Small intestine (tissue), 7 donors: ENCODE measurements around the gene PRKAA1. TPM values are rescaled to one million over a fixed set of nuclear protein-coding genes. Genes with fewer than 3 reads are reported as not detected.
"Not testable (repeated sequence)": the region's sequence is repeated elsewhere in the genome, so short reads cannot be mapped to it uniquely, and the experiment has no call there.

Source experiments
- DNase-seq, 2 donors: peaks; one replicate each; pipeline versions ENCODE4 v3.0.0 to v3.0.0-alpha.2; 2013
- FAIRE-seq: peaks from 2 replicates; lab custom pipeline; 2012; peaks lifted over from hg19 to GRCh38; lab: Jason Lieb, UNC
- H3K27ac ChIP-seq, 3 donors: one replicate each; pipeline ENCODE4 v1.5.1; 2013; ENCODE audit warnings: low read length in 2 of 3, mild to moderate bottlenecking in 2 of 3, control low read depth in 1 of 3, inconsistent platforms in 1 of 3, low read depth in 1 of 3, moderate library complexity in 1 of 3
- H3K27me3 ChIP-seq, 3 donors: one replicate each; pipeline ENCODE4 v1.6.1; 2013; ENCODE audit warnings: low read length in 3 of 3, inconsistent platforms in 1 of 3; ENCODE audit not compliant: control insufficient read depth in 3 of 3, insufficient read depth in 3 of 3
- H3K36me3 ChIP-seq, 3 donors: one replicate each; pipeline ENCODE4 v1.6.1; 2013; ENCODE audit warnings: low read length in 3 of 3, inconsistent platforms in 1 of 3, low read depth in 1 of 3, mild to moderate bottlenecking in 1 of 3, moderate library complexity in 1 of 3; ENCODE audit not compliant: control insufficient read depth in 3 of 3, insufficient read depth in 2 of 3
- H3K4me1 ChIP-seq, 3 donors: one replicate each; pipeline ENCODE4 v1.6.1; 2013; ENCODE audit warnings: low read length in 2 of 3, inconsistent platforms in 1 of 3, low read depth in 1 of 3, mild to moderate bottlenecking in 1 of 3, moderate library complexity in 1 of 3; ENCODE audit not compliant: control insufficient read depth in 3 of 3, insufficient read depth in 2 of 3
- H3K4me3 ChIP-seq, 3 donors: one replicate each; pipeline ENCODE4 v1.5.1; 2013; ENCODE audit warnings: low read length in 3 of 3, control low read depth in 1 of 3, inconsistent platforms in 1 of 3, low read depth in 1 of 3, mild to moderate bottlenecking in 1 of 3, moderate library complexity in 1 of 3
- H3K9me3 ChIP-seq, 2 donors: one replicate each; pipeline ENCODE4 v1.6.1; 2013; ENCODE audit warnings: low read depth in 1 of 2, low read length in 1 of 2; ENCODE audit not compliant: control insufficient read depth in 2 of 2, insufficient read depth in 1 of 2
- WGBS, 3 donors: extraction: QIAGEN DNeasy Blood & Tissue Kit; methylation state at CpG; one replicate each; pipeline ENCODE4 v1.1.7; 2013; 5-methylcytosine and 5-hydroxymethylcytosine counted together
- polyA plus RNA-seq, 4 donors: library from polyadenylated mRNA; stranded (reverse) in 3 of 4; unstranded in 1 of 4; fragments of 200-250 nt in 3 of 4; fragments of 120-200 nt in 1 of 4; gene quantifications; one replicate each; pipeline versions ENCODE4 v1.2.1 to v1.2.3, GENCODE V29; 2013
- donor health status: healthy with polysubstance abuse.
- donor health status: control.
- donor health status: control.
- donor health status: Bipolar disorder and iron deficiency.
- donor health status: healthy.

Gene PRKAA1
- polyA plus RNA-seq, 4 donors = 22.7 to 71.7 (median 30.4) TPM

GRCh38 chr5:40801771-40802562 is 3.8 kb upstream of the PRKAA1 start:
- Histone ChIP-seq H3K4me1 (no peaks in the 10 kb centered on the region), H3K9me3 (no peaks in the 10 kb centered on the region), H3K4me3 (no peak overlapping the region), H3K27ac (no peak overlapping the region), H3K36me3 (no peaks in the 10 kb centered on the region), H3K27me3 (no peaks in the 10 kb centered on the region)
- no peak for FAIRE-seq
- no peak for DNase-seq
- 83 to 88% (median 85%) methylated on average over 8 of the region's 8 CpGs for WGBS, 3 donors

GRCh38 chr5:40799258-40799657 is 1.1 kb upstream of the PRKAA1 start:
- no peak overlapping the region for H3K27ac ChIP-seq
- no peaks in the 10 kb centered on the region for H3K27me3 ChIP-seq
- H3K36me3 ChIP-seq = no peaks in the 10 kb centered on the region
- DNase-seq = no peak
- H3K4me1 ChIP-seq = peaks cover 2 to 6% (median 5%) of the 10 kb centered on the region in 3 donors
- no peak overlapping the region for H3K4me3 ChIP-seq
- no peaks in the 10 kb centered on the region for H3K9me3 ChIP-seq
- 0 to 23% (median 0%) methylated on average over 1 of the region's 1 CpG for WGBS, 3 donors
- no peak for FAIRE-seq

DNA sequence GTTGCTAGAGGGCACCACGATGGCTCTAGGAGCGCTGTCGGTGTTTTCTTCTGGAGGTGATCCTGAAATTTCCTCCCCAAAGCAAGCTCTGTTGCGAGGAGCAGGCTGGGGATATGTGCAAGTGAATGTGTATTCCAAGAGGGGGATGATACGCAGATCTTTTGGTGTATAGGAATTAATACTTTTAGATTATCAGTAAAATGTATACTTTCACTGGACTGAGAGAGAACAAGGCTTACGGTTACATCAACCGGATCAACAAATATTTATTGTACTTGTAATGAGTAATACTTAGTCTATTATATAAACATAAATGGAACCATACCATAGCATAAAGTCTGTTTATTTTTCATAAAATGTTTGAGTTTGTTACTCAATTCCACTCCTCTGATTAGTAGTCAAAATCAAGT is 632 bp upstream of the PRKAA1 start:
- WGBS, 3 donors = 3 to 4% (median 4%) methylated on average over 7 of the region's 7 CpGs
- Histone ChIP-seq H3K9me3 (no peaks in the 10 kb centered on the region), H3K36me3 (peaks cover 0 to under 1% (median 0%) of the 10 kb centered on the region in 3 donors), H3K4me3 (peak overlapping the region in 2 of 3 donors; percentile 84 to 96), H3K4me1 (peaks cover 2 to 6% (median 5%) of the 10 kb centered on the region in 3 donors), H3K27me3 (no peaks in the 10 kb centered on the region), H3K27ac (peak overlapping the region; percentile 5 to 87 (median 43))
- DNase-seq = no peak
- no peak for FAIRE-seq

DNA sequence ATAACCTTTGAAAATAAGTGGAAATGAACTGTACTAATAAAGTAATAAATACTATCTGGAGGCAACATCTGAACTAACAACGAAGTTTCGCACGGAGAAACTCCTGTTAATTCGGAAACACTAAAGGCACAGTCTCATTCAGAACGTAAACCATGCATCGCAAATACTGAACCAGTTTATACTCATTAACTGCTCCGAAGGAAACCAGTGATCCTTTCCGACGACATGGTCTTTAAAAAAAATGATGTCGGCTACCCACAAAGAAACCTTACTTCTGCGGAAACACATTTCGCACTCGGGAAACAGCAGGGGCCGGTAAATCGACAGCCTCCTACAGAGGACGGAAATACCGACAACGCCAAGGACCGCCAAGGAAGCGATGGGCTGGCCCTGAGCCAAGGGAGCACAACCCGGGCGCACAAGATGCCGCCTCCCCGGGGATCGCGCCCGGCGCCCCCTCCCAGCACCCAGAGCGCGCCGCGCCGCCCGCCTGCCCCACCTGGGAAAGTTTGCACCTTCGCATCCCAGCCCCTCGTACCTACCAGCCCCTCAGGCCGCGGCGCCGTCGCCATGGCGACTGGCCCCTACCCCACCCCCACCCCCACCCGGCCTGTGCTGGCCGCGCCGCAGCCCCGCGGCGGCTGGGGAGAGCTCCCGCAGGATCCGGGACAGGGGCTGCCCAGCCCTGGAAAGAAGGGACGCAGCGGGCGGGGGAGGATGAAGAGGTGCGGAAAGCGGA is 732 bp downstream of the PRKAA1 start:
- FAIRE-seq (no peak), DNase-seq (peak; percentile 66 to 86)
- peak overlapping the region; percentile 84 to 99 (median 96) for H3K4me3 ChIP-seq
- H3K27me3 ChIP-seq = no peaks in the 10 kb centered on the region
- peaks cover 0 to 3% (median 0%) of the 10 kb centered on the region in 3 donors for H3K36me3 ChIP-seq
- no peaks in the 10 kb centered on the region for H3K9me3 ChIP-seq
- WGBS, 3 donors = 0 to 1% (median 0%) methylated on average over 52 to 56 of the region's 56 CpGs
- peaks cover 2 to 6% (median 5%) of the 10 kb centered on the region in 3 donors for H3K4me1 ChIP-seq
- peak overlapping the region; percentile 38 to 99 (median 98) for H3K27ac ChIP-seq

- Histone ChIP-seq H3K4me3 (peak overlapping the region in 2 of 3 donors; percentile 84 to 96), H3K27me3 (no peaks in the 10 kb centered on the region), H3K27ac (peak overlapping the region in 2 of 3 donors; percentile 34 to 98), H3K36me3 (peaks cover 0 to 3% (median 0%) of the 10 kb centered on the region in 3 donors), H3K9me3 (no peaks in the 10 kb centered on the region), H3K4me1 (peaks cover 2 to 9% (median 6%) of the 10 kb centered on the region in 3 donors)
- peak; percentile 49 to 52 for DNase-seq
- WGBS, 3 donors = 8 to 20% (median 14%) methylated on average over 3 of the region's 3 CpGs
- FAIRE-seq = no peak
Observed at GRCh38 chr5:40796487-40796889, 1.7 kb downstream of the PRKAA1 start.

DNA sequence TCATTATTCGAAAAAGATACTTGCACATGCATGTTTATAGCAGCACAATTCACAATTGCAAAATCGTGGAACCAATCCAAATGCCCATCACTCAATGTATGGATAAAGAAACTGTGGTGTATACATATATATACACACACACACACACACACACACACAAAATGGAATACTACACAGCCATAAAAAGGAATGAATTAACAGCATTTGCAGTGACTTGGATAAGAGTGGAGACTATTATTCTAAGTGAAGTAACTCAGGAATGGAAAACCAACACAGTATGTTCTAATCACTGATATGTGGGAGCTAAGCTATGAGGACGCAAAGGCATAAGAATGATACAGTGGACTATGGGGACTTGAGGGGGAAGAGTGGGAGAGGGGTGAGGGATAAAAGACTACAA is 3.3 kb downstream of the PRKAA1 start:
- not testable (repeated sequence) for H3K4me1 ChIP-seq, H3K36me3 ChIP-seq, DNase-seq, H3K9me3 ChIP-seq, FAIRE-seq, H3K27me3 ChIP-seq, H3K4me3 ChIP-seq, H3K27ac ChIP-seq
- WGBS, 3 donors = 70 to 90% (median 85%) methylated on average over 3 of the region's 3 CpGs

DNA sequence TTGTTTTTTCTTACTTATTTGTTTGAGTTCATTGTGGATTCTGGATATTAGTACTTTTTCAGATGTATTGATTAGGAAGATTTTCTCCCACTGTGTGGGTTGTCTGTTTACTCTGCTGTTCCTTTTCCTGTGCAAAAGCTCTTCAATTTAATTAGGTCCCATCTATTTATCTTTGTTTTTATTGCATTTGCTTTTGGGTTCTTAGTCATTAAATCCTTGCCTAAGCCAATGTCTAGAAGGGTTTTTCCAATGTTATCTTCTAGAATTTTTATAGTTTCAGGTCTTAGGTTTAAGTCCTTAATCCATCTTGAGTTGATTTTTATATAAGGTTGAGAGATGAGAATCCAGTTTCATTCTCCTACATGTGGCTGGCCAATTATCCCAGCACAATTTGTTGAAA is 3.8 kb downstream of the PRKAA1 start:
- not testable (repeated sequence) for H3K36me3 ChIP-seq, H3K27ac ChIP-seq, DNase-seq, H3K4me1 ChIP-seq, H3K4me3 ChIP-seq, H3K27me3 ChIP-seq, FAIRE-seq, H3K9me3 ChIP-seq

- H3K27me3 ChIP-seq, H3K36me3 ChIP-seq, H3K4me3 ChIP-seq, DNase-seq, H3K27ac ChIP-seq, H3K9me3 ChIP-seq, H3K4me1 ChIP-seq, FAIRE-seq: not testable (repeated sequence)
- 92 to 94% (median 93%) methylated on average over 9 to 10 of the region's 10 CpGs for WGBS, 3 donors
Observed at GRCh38 chr5:40792691-40793090, 5.5 kb downstream of the PRKAA1 start.
